ENCODE data around the gene HEPACAM2.
A peak's percentile ranks its signal among the peaks of the same experiment; 100 is the strongest.

Gene HEPACAM2

DNA sequence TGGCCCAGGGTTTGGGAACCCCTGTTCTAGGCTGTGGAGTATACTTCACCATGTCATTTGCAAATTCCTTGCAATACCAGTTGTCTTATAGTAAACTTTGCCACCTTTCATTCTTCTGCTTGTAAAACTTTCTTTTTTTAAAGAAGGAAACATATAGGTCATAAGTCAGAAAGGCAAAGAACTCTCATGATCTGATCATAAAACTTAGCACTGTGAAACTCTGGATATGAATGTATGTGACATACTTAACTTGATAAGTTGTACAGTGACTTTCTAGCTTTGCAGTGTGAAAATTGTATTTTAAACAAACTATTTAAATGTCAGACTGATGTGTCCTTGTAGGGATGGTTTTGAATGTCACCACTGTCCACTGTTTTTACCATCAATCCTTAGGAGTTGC lies 47.1 kb downstream of the HEPACAM2 start:
- no peak for DNase-seq (ENCODE audit: insufficient read length, low spot score)
- TF ChIP-seq CTCF (IDR thresholded peaks at IDR 0.05; ENCODE audit: insufficient read depth, missing control alignments), result no peak
- FAIRE-seq, result no peak

- peak; percentile 33 for TF ChIP-seq CTCF (IDR thresholded peaks at IDR 0.05; ENCODE audit: insufficient read depth, missing control alignments)
- no peak for FAIRE-seq
- DNase-seq (ENCODE audit: insufficient read length, low spot score), result no peak
Observed at GRCh38 chr7:93178213-93178612, 48.1 kb downstream of the HEPACAM2 start.

- DNase-seq (ENCODE audit: insufficient read length, low spot score) (no peak), FAIRE-seq (no peak)
- no peak for TF ChIP-seq CTCF (IDR thresholded peaks at IDR 0.05; ENCODE audit: insufficient read depth, missing control alignments)
Observed at GRCh38 chr7:93176992-93177580, 49.2 kb downstream of the HEPACAM2 start.

DNA sequence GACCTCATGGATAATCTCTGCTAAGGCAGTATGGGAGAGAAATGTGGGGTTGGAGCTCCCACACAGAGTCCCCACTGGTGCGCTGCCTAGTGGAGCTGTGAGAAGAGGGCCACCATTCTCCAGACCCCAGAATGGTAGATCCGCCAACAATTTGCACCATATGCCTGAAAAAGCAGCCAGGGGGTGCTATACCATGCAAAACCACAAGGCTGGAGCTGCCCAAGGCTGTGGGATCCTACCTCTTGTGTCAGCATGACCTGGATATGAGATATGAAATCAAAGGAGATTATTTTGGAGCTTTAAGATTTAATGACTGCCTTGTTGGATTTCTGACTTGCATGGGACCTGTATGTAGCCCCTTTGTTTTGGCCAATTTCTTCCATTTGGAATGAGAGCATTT lies 51.0 kb downstream of the HEPACAM2 start:
- TF ChIP-seq CTCF (IDR thresholded peaks at IDR 0.05; ENCODE audit: insufficient read depth, missing control alignments), result no peak
- DNase-seq (ENCODE audit: insufficient read length, low spot score), result no peak
- no peak for FAIRE-seq

GRCh38 chr7:93172683-93173082 lies 53.6 kb downstream of the HEPACAM2 start:
- TF ChIP-seq CTCF (IDR thresholded peaks at IDR 0.05; ENCODE audit: insufficient read depth, missing control alignments), result no peak
- FAIRE-seq (no peak), DNase-seq (ENCODE audit: insufficient read length, low spot score) (no peak)

DNA sequence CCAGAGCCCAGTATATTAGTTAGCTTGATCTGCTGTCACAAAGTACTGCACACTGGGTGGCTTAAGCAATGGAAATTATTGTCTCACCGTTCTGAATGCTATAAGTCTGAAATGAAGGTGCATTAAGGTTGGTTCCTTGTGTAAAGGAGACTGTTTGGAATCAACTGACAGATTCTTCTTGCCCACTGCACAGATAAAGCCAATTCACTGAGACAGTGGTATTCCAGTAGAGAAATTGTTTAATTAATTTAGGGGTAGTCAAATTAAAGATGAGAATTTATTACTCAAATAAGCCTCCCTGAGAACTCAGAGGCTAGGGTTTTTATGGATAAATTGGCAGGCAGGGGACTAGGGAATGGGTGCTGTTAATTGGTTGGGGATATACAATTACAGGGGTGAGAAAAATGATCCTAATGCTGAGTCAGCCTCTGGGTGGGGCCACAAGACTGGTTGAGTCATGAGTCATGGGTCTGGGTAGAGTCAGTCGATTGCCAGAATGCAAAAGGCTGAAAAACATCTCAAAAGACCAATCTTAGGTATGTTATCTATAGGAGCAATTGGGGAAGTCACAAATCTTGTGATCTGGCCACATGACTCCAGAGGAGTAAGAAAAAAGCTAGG lies 54.6 kb downstream of the HEPACAM2 start:
- FAIRE-seq (no peak), DNase-seq (ENCODE audit: insufficient read length, low spot score) (no peak)
- TF ChIP-seq CTCF (IDR thresholded peaks at IDR 0.05; ENCODE audit: insufficient read depth, missing control alignments), result no peak

GRCh38 chr7:93165447-93165846 lies 60.8 kb downstream of the HEPACAM2 start:
- FAIRE-seq, result no peak
- DNase-seq (ENCODE audit: insufficient read length, low spot score), result no peak

More at GRCh38 chr7:93165447-93165846, 60.8 kb downstream of the HEPACAM2 start:
- no peak for TF ChIP-seq CTCF (IDR thresholded peaks at IDR 0.05; ENCODE audit: insufficient read depth, missing control alignments)

All from D721Med (cell line).